HG03520 (cell line): ENCODE data around the gene ADCY2.
A peak's percentile ranks its signal among the peaks of the same experiment; 100 is the strongest.

Experiments
- ATAC-seq: cut with Tn5 transposase; IDR thresholded peaks from one replicate; pipeline ENCODE4 v1.9.1; 2021; ENCODE audit warnings: mild to moderate bottlenecking, moderate library complexity; ENCODE audit not compliant: unreplicated experiment

ADCY2 gene

DNA sequence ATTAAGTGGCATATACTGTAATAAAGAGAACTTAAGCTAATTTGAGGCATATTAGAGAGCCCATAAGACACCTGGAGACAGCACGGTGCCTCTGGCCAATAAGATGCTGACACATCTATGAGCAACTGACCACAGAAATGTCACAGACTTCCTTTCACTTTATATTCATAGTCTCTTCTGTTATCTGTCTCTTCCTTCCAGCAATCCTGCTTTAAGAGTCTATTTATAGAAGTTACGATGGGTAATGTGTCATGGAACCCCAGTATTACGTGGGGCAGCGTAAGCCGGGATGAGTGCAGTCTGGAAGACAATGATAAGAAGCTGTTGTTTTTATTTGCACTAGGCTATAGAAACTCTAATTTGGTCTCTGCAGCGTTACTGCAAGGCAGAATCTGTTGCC is 318.2 kb downstream of the ADCY2 start:
- no peak for ATAC-seq

DNA sequence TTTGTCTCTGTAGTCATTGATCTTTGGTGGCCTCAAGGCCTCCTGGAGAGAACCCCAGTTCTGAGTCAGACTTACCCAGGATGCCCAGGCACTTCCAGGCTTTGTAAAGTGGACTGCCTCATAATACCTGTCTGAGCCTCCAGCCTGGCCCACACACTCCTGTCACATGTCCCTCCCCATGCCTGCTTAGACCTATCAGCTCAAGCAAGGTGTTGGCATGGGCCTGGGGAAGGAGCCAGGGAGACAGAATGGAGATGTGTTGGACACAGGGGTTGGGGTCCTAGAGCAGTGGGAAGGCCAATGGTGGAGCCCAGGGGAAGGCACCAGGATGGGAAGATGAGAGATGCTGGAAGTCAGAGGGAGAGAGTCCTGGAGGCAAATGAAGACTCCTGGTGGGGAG is 318.8 kb downstream of the ADCY2 start:
- no peak for ATAC-seq

DNA sequence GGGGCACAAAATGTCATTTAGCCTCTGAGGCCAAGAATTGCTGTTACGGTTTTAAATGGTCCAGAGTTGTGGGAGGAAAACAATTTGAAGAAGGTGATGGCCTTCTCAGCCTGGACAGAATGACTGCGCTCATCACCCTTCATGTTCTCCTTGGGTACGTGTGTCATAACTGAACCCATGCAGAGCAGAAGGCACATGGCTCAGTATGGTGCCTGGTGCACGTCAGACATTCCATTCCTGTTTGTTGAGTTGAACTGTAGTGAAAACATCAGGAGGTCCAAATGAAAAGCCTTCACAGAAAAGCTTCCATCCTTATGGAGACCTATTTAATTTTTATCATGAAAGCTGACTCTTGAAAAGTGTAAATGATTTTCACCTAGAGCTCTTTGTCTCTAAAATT is 321.8 kb downstream of the ADCY2 start:
- ATAC-seq: no peak

DNA sequence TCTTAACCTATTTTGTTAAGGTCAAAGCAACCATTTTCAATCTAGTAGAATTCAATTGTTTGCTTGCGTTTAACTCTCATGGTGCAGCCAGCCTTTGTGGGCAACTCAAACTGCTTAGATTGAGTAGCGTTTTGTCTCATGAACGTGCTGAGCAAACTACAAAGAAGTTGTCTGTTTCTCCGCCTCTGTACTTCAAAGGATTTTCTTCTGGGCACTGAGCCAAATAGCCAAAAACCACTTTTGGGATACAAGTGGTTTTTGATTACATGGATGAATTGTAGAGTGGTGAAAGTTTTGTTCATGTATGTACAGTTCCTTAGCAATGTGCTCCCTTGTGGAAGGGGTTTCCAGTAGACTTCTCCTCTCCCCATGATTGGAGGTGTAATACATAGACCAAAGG is 332.1 kb downstream of the ADCY2 start:
- ATAC-seq: no peak

DNA sequence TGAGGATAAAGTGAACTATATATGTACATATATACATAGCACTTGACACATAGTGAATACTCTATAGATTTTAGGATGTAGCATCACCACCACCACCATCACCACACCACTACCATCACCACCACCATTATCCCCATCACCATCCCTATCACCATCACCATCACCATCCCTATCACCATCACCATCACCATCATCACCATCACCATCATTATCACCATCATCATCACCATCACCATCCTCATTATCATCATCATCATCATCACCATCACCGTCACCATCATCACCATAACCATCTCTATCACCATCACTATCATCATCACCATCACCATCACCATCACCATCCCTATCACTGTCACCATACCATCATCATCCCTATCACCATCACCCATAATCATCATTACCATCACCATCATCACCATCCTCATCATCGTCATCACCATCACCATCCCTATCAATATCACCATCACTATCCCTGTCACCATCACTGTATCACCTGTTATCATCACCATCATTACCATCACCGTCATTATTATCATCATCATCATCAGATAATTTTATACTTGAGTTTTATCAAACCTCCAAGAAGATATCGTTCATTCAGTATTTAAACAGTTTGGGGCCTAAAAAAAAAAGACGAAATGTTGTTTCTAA is 345.6 kb downstream of the ADCY2 start:
- ATAC-seq: no peak

DNA sequence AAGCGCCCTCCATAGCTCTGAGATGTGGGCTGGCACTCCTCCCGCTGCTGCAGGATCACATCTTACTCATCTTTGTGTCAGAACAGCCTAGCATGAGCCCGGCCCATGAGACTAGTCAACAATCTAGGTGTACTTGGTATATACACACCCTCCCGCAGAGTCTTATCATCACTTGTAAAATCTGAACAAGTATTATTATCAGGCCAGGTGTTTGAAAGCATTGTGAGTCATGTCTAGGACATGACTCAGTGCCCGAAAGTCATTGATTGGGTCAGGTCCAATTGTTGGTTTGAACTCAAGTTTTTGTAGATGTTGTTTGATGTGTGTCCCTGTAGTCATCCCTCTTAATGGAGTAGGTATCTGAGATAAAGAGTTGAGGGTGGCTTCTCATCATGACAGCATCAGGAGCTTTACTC is 346.3 kb downstream of the ADCY2 start:
- no peak for ATAC-seq

DNA sequence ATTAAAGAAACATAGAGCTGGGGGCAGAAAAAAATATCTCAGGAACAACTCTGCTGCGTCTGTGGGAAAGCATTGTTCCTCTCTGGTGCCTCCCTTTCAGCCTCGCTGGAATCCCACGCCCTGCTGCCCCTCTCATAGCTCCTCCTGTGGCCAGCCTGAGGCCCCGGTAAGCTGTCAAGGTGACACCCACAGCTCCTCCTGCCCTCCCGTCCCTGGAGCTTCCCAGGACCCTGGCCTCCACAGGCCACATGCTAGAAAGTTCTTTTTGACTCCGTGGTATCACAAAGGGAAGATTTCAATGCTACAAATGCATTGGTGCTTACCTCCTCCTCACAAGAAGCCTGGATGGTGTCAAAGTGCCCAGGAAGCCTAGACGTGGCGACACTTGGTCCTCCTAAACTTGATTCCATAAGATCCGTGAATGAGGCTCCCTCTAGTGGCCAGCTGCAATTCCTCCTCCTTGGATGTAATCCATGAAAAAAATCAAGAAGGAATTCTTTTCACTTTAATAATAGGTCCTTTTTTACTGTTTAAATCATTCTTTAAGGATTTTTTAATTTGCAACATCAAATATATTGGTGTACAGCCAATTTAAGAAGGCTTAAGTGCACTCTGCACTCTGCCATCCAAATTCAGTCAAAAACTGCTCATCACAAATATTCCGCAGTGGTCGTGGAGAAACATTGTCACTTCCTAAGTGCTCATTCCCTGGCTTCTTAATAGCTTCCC is 350.1 kb downstream of the ADCY2 start:
- no peak for ATAC-seq

DNA sequence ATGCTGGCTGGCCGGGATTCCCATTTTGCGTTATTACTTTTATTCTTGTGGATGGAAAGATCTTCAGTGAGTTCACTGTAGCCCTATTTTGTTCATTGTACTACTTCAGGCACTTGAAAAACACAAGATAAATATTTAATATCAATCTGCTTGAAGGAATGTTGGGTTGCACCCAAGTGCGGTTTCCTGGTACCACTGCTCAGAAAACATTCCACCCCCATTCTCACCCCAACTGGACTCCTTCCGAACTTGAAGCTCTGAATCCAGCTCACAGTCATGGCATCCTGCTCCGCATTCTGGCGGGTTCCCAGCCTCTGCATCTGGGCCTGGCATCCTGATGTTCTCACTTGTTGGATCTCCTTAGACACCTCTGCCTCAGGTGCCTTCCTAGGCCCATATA is 351.8 kb downstream of the ADCY2 start:
- ATAC-seq: no peak

DNA sequence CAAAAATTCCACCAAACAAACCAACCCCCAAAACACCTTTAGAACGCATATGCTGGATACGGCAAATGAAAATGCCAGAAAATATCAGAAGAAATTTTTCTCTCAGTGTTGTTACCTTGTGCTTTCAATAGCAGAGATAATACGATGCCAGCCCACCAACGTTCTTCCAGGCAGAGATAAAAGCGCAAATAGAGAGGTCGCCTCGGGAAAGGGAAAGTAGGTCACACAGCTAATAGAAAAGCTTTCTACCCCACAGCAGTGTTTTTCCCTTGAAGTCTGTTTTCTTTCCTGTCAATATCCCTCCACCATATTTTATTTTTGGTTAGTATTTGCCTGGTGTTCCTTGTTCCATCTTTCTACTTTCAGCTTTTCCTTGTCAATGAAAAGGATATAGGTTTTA is 353.7 kb downstream of the ADCY2 start:
- no peak for ATAC-seq

DNA sequence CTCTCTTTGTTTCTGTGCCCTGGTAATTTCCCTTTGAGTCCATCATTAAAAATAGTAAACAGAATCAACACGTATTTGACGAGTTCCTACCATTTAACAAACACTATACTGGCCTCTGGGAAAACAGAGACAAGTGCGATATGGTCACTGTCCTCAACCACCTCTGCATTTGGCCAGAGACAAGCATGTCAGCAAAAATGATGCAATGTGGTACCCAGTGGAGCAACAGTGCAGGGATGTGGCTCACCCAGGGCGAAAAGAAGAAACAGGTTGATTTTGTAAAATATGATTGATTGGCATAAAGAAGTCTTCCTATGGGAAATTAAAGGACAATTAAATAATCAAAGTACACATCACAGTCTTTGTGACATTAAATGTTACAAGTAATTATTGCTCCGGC is 355.9 kb downstream of the ADCY2 start:
- no peak for ATAC-seq

DNA sequence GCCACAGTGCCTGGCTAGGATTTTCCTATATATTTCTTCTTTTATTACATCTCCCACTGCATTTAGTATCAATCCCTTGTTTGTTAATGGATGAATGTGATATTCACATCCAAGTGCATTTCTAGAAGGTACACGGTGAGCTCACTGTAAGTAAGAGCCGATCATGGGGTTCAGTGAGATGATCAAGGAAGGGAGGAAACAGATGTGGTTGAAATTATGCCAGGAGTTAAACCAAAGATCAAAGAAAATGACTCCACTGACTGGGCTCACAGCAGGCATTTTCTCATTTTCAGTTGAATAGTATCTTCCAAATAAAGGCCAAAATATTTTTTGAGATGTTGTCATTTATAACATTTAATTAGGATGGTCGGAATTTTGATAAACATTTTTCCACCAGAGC is 357.2 kb downstream of the ADCY2 start:
- no peak for ATAC-seq

DNA sequence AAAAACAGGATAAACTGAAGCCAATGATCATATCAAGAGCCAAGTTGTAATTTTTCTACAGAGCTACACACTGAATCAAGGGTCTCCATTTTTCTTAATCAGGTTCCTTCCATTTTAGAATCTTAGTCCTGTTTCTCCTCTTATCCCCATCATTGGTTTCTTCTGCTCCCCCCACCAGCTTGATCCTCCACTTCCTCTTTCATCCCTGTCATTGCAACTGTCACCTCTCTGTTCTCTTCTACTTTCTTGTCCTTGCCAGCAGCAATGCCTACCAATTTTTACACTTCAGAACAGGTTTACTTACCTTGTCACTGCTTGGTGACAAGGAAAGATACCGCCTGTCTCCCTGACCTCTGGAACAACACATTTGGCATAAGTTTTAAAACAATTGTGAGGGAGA is 357.7 kb downstream of the ADCY2 start:
- ATAC-seq: no peak

DNA sequence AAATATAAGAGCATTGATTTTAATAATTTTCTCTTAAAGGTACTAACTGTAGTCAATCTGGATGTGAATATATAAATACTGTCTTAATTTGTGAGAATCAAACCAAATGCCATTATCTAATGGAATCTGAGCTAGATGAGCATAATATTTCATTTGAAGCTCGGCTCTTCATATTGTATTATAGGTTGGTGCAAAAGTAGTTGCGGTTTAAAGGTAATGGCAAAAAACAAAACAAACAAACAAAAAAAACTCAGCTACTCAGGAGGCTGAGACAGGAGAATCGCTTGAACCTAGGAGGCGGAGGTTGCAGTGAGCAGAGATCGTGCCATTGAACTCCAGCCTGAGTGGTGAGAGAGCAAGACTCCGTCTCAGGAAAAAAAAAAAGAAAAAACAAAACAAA is 358.6 kb downstream of the ADCY2 start:
- no peak for ATAC-seq

DNA sequence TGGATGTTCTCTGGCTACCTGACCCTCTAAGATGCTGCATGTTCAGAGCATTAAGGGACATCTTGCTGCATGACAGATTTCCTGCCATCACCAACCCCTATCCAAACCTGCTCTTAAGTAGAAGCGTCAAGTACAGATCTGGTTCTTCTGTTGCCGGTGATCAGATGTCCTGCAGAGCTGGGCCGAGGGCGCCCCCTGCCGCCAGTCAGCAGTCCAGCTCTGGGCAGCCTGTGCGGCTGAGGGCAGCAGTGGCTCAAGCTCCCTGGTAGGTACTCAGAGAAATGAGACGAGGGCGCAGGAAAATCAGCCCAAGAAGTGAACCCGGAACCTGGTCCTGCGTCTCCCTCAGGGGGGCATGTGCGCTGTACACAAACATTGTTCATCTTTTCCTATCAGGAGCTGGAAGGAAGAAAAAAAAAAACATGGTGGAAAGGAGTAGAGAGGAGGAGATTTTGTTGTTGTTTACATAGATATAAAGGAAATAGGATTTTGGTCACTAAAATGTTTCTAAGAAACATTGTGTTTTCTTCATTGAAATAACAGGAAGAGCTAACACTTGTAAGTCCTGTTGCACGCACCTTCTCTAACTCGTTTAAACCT is 359.2 kb downstream of the ADCY2 start:
- peak; percentile 85 for ATAC-seq

DNA sequence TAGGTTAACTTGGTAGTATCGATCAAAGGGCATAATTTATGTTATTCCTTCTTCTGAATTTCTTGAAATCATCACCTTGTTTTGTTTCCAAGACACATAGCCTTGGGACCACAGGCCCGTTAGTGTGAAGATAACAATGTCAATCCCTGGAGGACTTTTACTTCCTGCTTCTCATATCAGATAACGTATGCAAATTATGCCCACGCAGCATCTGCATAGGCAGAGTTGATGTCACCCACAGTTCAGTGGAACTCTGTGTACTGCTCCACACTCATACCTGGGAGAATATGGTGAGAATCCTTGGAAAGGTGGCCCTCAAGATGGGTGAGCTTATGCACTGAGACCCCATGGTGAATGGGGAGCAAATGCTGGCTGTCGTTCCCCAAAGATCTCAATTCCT is 360.0 kb downstream of the ADCY2 start:
- ATAC-seq: no peak

DNA sequence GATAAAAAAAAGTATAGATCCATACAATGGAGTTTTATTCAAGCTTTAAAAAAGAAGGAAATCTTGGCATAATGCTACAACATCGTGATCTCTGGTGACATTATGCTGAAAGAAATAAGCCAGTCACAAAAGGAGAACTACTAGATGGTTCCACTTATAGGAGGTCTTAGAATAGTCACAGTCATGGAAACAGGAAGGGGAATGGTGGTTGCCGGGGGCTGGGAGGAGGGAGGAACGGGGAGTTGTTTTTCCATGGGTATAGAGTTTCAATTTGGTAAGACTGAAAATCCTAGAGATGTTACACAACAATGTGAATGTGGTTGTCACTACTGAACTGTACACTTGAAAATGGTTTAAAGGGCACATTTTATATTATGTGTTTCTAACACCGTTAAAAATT is 360.5 kb downstream of the ADCY2 start:
- no peak for ATAC-seq

DNA sequence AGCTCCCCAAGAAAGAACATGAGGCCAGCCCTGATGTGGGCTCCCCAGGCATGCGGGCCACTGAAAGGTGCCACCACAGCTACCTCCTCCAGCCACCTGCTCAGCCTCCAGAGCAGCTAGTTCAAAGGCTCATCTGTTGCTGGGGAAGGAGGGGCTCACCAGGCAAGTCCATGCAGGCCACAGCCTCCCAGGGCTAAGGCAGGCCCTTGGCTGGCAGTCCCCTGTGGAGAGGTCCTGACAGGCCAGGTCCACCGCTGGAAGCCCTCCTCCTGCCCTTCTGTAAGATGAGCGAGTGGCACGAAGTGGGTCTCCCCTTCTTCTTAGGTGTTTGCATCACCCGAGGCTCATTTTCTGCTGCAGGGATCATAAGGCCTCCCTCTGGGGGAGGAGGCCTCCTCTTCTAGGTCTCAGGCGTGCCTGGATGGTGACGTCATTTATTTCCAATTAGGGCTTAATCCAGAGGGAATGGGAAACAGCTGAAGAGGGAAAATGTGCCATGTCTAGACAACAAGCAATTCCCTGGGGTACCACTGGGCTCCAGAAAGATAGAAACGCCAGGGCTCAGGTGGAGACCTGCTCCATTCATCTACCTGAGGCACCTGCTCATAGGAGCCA is 363.4 kb downstream of the ADCY2 start:
- no peak for ATAC-seq

DNA sequence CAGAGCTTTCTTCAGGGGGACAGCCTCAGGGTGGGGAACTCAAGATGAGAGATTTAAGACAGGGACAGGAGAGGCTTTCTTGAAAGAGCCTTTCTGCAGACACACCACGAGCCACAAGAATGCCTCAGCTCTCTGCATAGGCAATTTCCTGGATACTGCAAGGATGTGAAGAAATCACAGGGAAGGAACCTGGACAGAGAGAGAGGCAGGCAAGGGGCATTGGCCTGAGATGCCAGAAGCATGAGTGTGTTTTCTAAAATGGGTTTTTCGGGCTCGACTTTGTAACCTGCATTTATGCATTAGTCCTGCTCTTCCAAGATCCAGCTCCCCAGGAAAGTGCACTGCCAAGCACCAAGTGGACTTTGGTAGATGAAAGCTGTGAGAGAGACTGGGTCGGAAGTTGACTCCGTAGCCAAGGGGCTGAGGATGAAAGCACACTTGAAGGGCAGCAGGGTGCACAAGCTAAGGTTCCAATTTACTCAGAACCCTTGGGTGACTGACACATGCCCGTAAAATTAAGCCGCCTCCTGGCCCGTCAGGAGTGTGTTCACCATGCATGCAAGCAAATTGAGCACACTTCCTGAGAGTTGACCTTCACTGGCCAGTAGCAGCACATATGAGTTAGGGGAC is 364.1 kb downstream of the ADCY2 start:
- no peak for ATAC-seq

DNA sequence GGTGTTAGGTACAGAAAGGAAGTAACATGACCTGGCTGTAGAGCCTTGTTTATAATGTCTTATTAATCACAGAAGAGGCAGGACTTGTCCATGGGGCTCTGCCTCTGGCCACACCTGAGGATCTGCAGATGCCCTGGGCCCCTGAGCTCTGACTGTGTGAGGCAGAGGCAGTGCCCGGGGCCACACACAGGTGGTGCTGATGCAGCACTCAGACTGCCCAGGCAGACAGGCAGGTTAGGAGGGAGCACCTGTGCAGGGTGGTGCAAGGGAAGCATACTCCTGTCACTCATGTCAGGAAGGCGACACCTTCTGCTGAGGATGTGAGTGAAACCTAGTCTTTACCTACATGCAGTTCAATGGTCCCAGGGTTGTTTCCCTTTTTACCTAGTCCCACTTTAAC is 366.3 kb downstream of the ADCY2 start:
- ATAC-seq: no peak

DNA sequence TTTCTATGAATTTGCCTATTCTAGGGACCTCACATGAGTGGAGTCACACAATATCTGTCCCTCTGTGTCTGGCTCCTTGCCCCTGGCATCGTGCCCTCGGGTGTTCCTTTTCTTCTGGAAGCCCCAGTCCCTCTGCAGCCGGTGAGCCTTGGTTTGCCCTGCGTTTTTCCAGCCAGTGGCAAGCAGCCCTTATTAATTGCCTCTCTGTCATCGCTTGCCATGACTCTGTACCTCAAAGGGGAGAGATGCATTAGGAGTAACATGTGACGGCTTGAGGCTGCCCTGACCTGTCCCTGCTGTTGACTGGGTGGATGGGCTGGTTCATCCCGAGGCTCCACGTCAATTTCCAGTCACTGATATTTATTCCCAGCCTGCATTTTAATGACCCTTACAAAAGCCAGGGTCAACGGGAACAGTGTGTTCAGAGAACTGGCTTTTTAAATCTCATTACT is 367.7 kb downstream of the ADCY2 start:
- no peak for ATAC-seq

DNA sequence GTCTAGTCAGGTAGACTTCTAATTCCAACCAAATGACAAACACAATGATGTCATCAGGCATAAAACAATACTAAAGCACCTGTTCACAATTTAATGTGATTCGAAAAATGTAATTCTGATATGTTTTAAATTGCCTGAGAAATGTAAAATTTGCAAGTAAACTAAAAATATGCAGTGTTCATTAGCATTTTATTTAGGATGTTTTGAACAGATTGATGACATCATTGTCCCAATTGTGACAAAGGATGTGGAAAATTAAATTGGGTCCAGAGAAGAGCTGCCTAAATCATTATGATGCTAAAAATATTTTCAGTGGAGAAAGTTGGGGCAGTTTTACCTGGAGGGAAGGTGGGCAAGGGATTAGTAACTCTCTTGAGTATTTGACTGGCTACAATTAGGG is 368.5 kb downstream of the ADCY2 start:
- no peak for ATAC-seq
